Uterus (tissue), 4 donors: ENCODE results near the gene TOMM7. TPM values are rescaled to one million over a fixed set of nuclear protein-coding genes. Genes with fewer than 3 reads are reported as not detected.
"Not testable (repeated sequence)": the region's sequence is repeated elsewhere in the genome, so short reads cannot be mapped to it uniquely, and the experiment has no call there.

Source experiments
- DNase-seq, 2 donors: peaks; one replicate each; pipeline ENCODE4 v3.0.0-alpha.2; 2019 to 2020
- H3K27ac ChIP-seq, 2 donors: fragments of 200-600 bp; sonication (generic); 1 replicate in 1 of 2; 2 replicates in 1 of 2; pipeline ENCODE4 v1.5.1; 2016 to 2018
- H3K27me3 ChIP-seq, 2 donors: fragments of 200-600 bp; sonication (generic); one replicate each; pipeline ENCODE4 v1.5.1; 2018 to 2019; ENCODE audit warnings: control low read depth in 1 of 2
- H3K36me3 ChIP-seq, 2 donors: fragments of 200-600 bp; sonication (generic); one replicate each; pipeline ENCODE4 v1.5.1; 2019; ENCODE audit warnings: control low read depth in 1 of 2
- H3K4me1 ChIP-seq, 2 donors: fragments of 200-600 bp; sonication (generic); one replicate each; pipeline ENCODE4 v1.5.1; 2018 to 2019; ENCODE audit warnings: control low read depth in 1 of 2
- H3K4me3 ChIP-seq, 2 donors: fragments of 200-600 bp; sonication (generic); 1 replicate in 1 of 2; 2 replicates in 1 of 2; pipeline ENCODE4 v1.5.1; 2018 to 2019; ENCODE audit warnings: mild to moderate bottlenecking in 1 of 2
- H3K9me3 ChIP-seq, 2 donors: fragments of 200-600 bp; sonication (generic); one replicate each; pipeline ENCODE4 v1.5.1; 2019; ENCODE audit warnings: control low read depth in 1 of 2
- CTCF ChIP-seq, 4 experiments: fragments of 200-600 bp in 2 of 4; fragments of 450-650 bp in 2 of 4; sonication (generic) in 2 of 4; IDR thresholded peaks; one replicate each; pipeline ENCODE4 v1.5.1; 2016 to 2019; ENCODE audit warnings: antibody characterized with exemption in 4 of 4, mild to moderate bottlenecking in 2 of 4, moderate library complexity in 1 of 4
- POLR2A ChIP-seq, 2 donors: fragments of 450-650 bp; IDR thresholded peaks; one replicate each; pipeline ENCODE4 v1.6.1; 2016; ENCODE audit warnings: antibody characterized with exemption in 2 of 2, mild to moderate bottlenecking in 1 of 2, moderate library complexity in 1 of 2
- intact Hi-C: fragments of 100-400 bp; cut with DNase I; formaldehyde crosslinking; loops from one replicate; pipeline ENCODE4 v1.15.1; 2023; ENCODE audit warnings: low total_unique reads
- total RNA-seq, 4 donors: library from RNA; depleted of rRNA in 3 of 4; stranded (reverse); fragments of >200 nt in 3 of 4; gene quantifications; one replicate each; pipeline versions ENCODE4 v1.1.0 to v1.2.4, GENCODE V29; 2014 to 2023
- donor health status: DM: yes; HTN: yes; CAD: no.

TOMM7 gene
- total RNA-seq, 4 donors from 2014 or later, result 73.0 to 411 (median 210) TPM

- H3K27me3 ChIP-seq, result no peaks in the 10 kb centered on the region
- no peak overlapping the region for H3K4me3 ChIP-seq
- intact Hi-C loops, result no loop called here
- no peaks in the 10 kb centered on the region for H3K9me3 ChIP-seq
- no peak for DNase-seq
- no peak overlapping the region for H3K27ac ChIP-seq
- H3K4me1 ChIP-seq, result no peaks in the 10 kb centered on the region
- no peaks in the 10 kb centered on the region for H3K36me3 ChIP-seq
- TF ChIP-seq POLR2A (IDR thresholded peaks at IDR 0.05) (no peak), CTCF (IDR thresholded peaks at IDR 0.05) (no peak)
Measured at GRCh38 chr7:22801912-22802311, 20.7 kb downstream of the TOMM7 start.

- Histone ChIP-seq H3K27me3 (no peaks in the 10 kb centered on the region), H3K36me3 (no peaks in the 10 kb centered on the region), H3K9me3 (no peaks in the 10 kb centered on the region), H3K27ac (no peak overlapping the region), H3K4me3 (no peak overlapping the region), H3K4me1 (no peaks in the 10 kb centered on the region)
- no peak for TF ChIP-seq POLR2A (IDR thresholded peaks at IDR 0.05)
- no peak for TF ChIP-seq CTCF (IDR thresholded peaks at IDR 0.05)
- DNase-seq, result no peak
- intact Hi-C loops, result no loop called here
Measured at GRCh38 chr7:22799633-22800032, 23.0 kb downstream of the TOMM7 start.

- no peaks in the 10 kb centered on the region for H3K4me1 ChIP-seq
- intact Hi-C loops, result no loop called here
- TF ChIP-seq POLR2A (IDR thresholded peaks at IDR 0.05) (no peak), CTCF (IDR thresholded peaks at IDR 0.05) (no peak)
Measured at GRCh38 chr7:22793593-22794462, 28.8 kb downstream of the TOMM7 start.

GRCh38 chr7:22791204-22792158 lies 31.2 kb downstream of the TOMM7 start:
- no peak for TF ChIP-seq POLR2A (IDR thresholded peaks at IDR 0.05)
- TF ChIP-seq CTCF (IDR thresholded peaks at IDR 0.05), result no peak
- Histone ChIP-seq H3K9me3 (no peaks in the 10 kb centered on the region), H3K4me1 (no peaks in the 10 kb centered on the region), H3K4me3 (no peak overlapping the region), H3K36me3 (no peaks in the 10 kb centered on the region), H3K27me3 (no peaks in the 10 kb centered on the region), H3K27ac (no peak overlapping the region)
- intact Hi-C loops, result no loop called here
- DNase-seq, result no peak

More at GRCh38 chr7:22793593-22794462, 28.8 kb downstream of the TOMM7 start:
- H3K9me3 ChIP-seq, result no peaks in the 10 kb centered on the region
- no peak overlapping the region for H3K27ac ChIP-seq
- no peak for DNase-seq
- no peak overlapping the region for H3K4me3 ChIP-seq
- H3K36me3 ChIP-seq, result no peaks in the 10 kb centered on the region
- H3K27me3 ChIP-seq, result no peaks in the 10 kb centered on the region

GRCh38 chr7:22790640-22791039 lies 32.0 kb downstream of the TOMM7 start:
- H3K4me3 ChIP-seq, H3K36me3 ChIP-seq, H3K9me3 ChIP-seq, H3K27ac ChIP-seq, intact Hi-C loops, H3K4me1 ChIP-seq, H3K27me3 ChIP-seq, DNase-seq: not testable (repeated sequence)
